NCI-H1694 (cell line): ENCODE data around the gene GTF2F1.
"Not testable (repeated sequence)": the region's sequence is repeated elsewhere in the genome, so short reads cannot be mapped to it uniquely, and the experiment has no call there.

Experiments used
- DNase-seq: peaks from one replicate; lab custom pipeline; 2025; lab: John Stamatoyannopoulos, UW

GTF2F1 gene

GRCh38 chr19:6384381-6384780 lies 8.6 kb downstream of the GTF2F1 start:
- no peak for DNase-seq

GRCh38 chr19:6383188-6383587 lies 9.8 kb downstream of the GTF2F1 start:
- no peak for DNase-seq

- no peak for DNase-seq
These were observed 11.8 kb downstream of the GTF2F1 start for GRCh38 chr19:6381030-6381750.

GRCh38 chr19:6379744-6380143 lies 13.2 kb downstream of the GTF2F1 start:
- DNase-seq = no peak

- DNase-seq = no peak
These were observed 14.5 kb downstream of the GTF2F1 start for GRCh38 chr19:6378486-6378885.

GRCh38 chr19:6378041-6378440 lies 14.9 kb downstream of the GTF2F1 start:
- DNase-seq = no peak

- no peak for DNase-seq
These were observed 16.3 kb downstream of the GTF2F1 start for GRCh38 chr19:6376512-6377190.

GRCh38 chr19:6375411-6376010 lies 17.5 kb downstream of the GTF2F1 start, which contains the start of gene PSPN:
TSS of gene PSPN (minus strand) at chr19:6375933. CDS start at chr19:6375849, 84 bp downstream.
- DNase-seq = no peak

GRCh38 chr19:6374711-6375410 lies 18.1 kb downstream of the GTF2F1 start:
- no peak for DNase-seq

- DNase-seq = no peak
These were observed 18.7 kb downstream of the GTF2F1 start for GRCh38 chr19:6374161-6374709.

- DNase-seq = no peak
These were observed 19.2 kb downstream of the GTF2F1 start for GRCh38 chr19:6373813-6374108.

- peak; percentile 84 for DNase-seq
These were observed 19.7 kb downstream of the GTF2F1 start for GRCh38 chr19:6373096-6373812.

- DNase-seq = peak; percentile 99
These were observed 20.3 kb downstream of the GTF2F1 start, which contains the start of gene ALKBH7 for GRCh38 chr19:6372594-6373095. TSS of gene ALKBH7 (plus strand) at chr19:6372794. CDS start at chr19:6372821, 27 bp downstream.

- no peak for DNase-seq
These were observed 28.6 kb downstream of the GTF2F1 start for GRCh38 chr19:6364353-6364752.

GRCh38 chr19:6362351-6362801 lies 30.6 kb downstream of the GTF2F1 start:
- DNase-seq = no peak

GRCh38 chr19:6362027-6362350 lies 31.0 kb downstream of the GTF2F1 start:
- no peak for DNase-seq

- DNase-seq = not testable (repeated sequence)
These were observed 32.1 kb downstream of the GTF2F1 start for GRCh38 chr19:6360857-6361216.

GRCh38 chr19:6360445-6360844 lies 32.5 kb downstream of the GTF2F1 start:
- not testable (repeated sequence) for DNase-seq

- no peak for DNase-seq
These were observed 33.2 kb downstream of the GTF2F1 start for GRCh38 chr19:6359568-6360341.

GRCh38 chr19:6358003-6358402 lies 35.0 kb downstream of the GTF2F1 start:
- no peak for DNase-seq

- DNase-seq = no peak
These were observed 35.8 kb downstream of the GTF2F1 start for GRCh38 chr19:6357174-6357573.
